Tongue (tissue), 2 donors: ENCODE results near the gene KCNIP4. TPM values are rescaled to one million over a fixed set of nuclear protein-coding genes. Genes with fewer than 3 reads are reported as not detected.
"Not testable (repeated sequence)": the region's sequence is repeated elsewhere in the genome, so short reads cannot be mapped to it uniquely, and the experiment has no call there.

ENCODE experiments used
- DNase-seq: peaks from one replicate; pipeline ENCODE4 v3.0.0-alpha.2; 2015
- total RNA-seq: library from RNA; depleted of rRNA; stranded (reverse); fragments of >200 nt; gene quantifications from one replicate; pipeline ENCODE4 v1.2.3, GENCODE V29; 2014

KCNIP4 gene
- total RNA-seq, 1 donor from 2014 or later, result 0.31 TPM

DNA sequence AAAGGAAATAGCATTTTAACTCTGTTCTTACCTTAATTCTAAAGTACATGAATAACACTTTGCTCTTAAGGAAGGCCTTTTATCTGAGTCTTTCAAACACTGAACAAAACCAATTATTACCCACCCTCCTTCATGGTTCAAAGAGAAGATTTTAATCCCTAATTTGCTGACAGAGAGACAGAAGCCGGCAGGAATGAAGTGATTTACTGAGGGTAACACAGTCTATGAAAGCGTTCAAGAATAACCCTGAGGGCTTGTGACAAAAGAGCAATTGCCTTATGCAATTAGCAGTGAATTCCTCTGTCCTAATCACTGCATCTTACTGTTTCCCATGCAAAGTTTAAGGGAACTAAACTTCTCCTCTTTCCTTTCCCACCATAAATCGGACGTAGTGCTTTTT lies 1104.3 kb downstream of the KCNIP4 start:
- DNase-seq, result no peak

DNA sequence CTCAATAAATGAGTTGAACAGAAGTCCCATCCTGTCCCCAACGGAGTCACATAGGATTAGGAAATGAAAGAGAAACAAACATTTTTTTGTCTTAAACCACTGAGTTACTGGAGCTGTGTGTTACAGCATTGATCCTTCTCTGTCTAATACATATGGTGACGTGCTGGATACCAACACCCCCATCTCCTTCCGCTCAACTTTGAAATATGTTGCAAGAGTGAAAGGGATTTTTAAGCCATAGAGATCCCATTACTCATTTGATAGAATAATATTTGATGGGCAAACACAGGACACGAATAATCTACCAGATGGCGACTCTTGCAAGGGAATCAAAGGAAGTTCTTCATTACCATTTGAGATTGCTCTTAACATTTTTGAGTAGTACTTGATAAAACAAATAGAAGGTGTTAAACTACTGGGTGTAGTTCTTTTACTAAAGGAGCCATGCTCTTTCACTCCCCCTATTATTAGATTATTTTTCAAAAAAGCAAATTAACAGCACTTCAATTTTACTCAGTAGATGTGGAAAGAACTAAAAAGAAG lies 1107.9 kb downstream of the KCNIP4 start:
- no peak for DNase-seq

DNA sequence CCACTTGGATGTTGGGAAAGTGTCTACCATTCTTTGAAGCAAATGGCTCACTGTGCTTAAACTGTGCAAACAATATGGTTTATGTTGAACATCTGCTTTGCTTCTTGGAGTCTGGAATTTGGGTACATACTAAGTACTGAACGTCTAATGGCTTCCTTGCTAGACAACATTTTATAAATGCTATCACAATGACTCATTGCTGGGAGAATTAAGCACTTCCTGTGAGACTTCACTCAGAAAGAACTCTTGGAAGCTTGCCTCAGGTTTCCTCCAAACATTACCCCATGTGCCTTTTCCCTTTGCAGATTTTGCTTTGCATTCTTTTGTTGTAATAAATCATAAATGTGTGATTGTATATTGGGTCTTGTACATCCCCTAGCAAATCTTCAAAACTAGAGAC lies 1108.6 kb downstream of the KCNIP4 start:
- DNase-seq, result no peak

DNA sequence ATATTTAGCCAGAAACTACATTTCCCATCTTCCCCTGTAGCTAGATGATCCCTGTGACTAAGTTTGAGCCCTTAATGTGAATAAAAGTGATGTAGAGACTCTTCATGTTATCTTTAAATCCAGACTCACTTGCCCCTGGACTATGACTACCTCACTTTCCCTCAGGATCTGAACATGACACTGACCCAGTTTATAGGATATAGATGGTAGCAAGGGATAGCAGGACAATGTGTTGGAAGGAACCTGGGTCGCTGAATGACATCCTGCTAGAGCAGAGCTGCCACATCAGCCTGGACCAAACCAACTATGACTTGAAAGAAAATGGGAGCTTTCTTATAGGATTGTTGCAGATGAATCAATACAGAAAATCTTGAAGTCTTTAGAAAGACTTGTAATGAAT lies 1110.1 kb downstream of the KCNIP4 start:
- DNase-seq, result no peak

DNA sequence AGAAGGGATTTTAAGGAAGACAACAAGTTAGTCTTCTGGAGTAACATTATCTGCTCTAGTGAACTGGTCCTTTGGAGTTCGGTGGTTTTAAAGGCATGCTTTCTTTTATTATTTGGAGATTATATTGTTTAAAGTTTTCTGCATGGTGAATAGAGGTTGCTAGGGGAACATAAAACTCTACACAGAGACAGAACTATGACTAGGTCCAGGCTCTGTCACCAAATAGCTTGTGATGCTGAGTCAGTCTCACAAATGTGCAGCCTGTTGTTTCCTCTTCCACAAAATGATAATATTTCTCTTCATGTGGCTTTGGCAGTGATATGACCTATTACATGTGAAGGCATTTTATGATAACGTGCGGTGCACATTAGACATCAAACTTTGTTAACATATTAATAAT lies 1115.7 kb downstream of the KCNIP4 start:
- no peak for DNase-seq

DNA sequence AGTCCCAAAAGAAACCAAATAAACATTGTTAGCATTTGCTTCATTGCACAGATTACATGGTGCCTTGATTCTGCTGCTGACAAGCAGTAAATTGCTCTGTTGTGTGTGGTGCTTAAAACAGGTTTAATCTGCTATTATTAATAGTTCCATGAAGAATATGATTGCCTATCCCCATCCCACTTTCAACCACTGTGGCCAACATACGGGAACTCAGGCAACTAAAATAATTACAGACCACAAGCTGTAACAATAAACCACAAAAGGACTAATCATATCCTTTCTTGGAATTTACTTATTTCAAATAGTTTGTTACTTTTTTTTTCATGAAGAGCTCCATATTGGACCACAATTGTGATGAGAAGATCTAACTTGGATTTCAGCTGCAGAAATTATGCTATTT lies 1116.8 kb downstream of the KCNIP4 start:
- DNase-seq, result no peak

DNA sequence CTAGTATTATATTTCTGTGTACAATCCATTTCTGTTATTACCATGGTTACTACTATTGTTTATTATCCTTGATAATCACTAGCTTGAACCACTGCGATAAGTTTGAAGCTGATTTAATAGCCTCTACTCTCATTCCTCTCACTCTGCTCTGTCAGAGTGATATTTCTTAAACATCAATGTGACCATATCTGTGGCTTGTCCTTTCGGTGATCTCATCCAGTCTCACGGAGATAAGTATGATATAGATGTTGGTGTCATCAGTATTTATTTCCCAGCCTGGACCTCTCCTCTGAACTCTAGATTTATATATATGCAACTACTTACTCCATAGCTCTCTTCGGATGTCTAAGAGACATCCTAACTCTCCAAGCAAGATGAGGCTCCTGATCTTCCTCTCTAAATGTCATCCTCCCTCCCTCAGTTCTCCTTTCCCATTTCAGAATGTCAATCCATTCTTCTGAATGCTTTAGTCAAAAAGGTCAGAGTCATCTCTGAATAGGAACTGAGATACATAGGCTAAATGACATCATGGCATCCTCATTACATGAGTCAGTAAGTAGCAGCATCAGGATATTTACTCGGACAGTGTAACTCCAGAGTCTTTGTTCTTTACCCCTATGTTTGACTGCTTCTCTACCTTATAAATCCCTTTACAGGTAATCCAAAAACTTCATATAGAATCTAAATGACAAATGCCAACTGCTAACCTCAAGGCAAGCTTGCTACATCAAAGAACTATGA lies 1118.8 kb downstream of the KCNIP4 start:
- no peak for DNase-seq

DNA sequence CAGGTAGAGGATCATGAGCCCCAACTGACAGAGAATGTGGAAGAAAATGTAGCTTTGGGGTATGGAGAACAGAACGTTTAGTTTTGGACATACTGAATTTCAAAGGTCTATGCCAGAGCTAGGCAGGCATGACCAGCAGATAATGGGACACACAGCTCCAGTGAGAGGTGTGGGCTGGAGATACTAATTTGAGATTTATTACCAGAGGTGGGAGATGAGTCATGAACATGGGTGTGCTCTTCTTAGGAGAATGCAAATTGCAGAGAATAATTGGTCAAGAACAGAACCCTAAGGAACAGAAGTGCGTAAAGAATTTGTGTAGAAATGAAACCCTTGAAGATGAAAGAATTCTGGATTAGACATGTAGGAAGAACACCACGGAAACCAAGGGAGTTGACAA lies 1123.1 kb downstream of the KCNIP4 start:
- DNase-seq, result no peak

DNA sequence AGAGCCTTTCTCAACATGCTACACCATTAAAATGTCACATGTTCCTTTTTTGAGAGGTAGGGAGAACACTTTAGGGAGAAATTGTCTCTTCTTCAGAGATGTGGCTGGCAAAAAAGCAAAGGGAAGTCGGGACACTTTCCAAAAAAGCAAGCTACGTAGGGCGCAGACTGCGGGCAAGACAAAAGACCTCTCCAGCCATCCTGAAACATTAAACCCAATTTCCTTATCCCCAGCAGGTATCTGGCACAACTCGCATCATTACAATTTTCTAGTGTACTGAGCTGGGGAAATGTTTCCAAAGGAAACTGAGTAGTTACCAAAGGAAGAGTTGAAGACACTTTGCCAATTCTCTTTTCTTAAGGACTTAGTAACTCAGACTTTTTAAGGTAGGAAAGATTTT lies 1132.3 kb downstream of the KCNIP4 start:
- DNase-seq, result no peak

DNA sequence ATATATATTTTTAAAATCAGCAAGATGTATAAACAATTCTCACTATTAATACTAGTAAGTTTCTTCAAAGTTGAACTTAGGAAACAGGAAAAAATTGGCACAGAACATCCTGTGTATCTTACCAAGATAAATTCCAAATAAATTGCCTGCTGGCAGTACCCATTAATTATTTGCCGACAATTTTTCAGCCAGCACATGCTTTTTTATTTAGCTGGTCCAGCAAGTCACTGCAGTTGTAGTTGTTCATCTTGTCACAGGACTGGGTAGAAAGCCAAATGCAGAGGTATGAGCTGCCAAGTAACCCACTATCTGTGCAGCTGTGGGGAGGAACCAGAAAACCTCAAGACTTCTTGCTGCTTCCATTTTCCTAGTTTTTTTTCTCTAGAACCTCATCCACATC lies 1134.9 kb downstream of the KCNIP4 start:
- no peak for DNase-seq

DNA sequence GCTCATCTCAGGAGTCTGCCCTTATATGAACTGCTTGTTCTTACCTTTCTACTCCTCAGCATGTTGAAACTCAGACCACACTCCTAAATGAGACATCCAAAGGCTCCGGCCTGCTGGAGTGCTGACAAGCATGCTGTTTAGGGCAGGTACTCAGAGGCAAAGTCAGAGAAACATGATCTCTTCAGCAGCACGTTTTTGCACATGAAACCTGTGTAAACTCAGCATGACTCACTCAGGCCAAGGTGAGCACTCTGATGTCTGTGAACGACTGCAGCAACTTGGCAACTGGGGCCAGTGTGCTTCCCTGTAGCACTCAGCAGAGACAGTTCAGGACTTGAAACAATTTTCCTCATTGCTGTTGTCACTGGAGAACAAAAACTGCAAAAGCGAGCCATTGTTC lies 1138.8 kb downstream of the KCNIP4 start:
- DNase-seq, result peak; percentile 8

DNA sequence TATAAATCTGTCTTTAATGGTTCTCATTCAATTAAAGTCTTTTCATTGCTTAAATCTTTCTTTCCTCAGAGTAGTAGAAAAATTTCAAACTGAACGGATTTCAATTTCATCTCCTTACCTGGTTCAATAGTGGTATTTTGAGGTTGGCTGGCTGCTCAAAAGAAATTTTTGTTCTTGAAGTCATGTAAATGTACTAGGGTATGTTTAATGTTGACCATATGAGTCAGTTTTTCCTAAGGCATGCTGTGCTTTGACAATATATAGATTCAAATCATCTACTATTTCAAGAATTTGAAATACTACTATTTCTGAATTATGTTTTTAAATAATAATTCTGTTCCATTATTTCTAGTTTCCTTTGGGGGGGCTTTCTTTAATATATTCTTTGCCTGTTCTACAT lies 1142.9 kb downstream of the KCNIP4 start:
- no peak for DNase-seq

DNA sequence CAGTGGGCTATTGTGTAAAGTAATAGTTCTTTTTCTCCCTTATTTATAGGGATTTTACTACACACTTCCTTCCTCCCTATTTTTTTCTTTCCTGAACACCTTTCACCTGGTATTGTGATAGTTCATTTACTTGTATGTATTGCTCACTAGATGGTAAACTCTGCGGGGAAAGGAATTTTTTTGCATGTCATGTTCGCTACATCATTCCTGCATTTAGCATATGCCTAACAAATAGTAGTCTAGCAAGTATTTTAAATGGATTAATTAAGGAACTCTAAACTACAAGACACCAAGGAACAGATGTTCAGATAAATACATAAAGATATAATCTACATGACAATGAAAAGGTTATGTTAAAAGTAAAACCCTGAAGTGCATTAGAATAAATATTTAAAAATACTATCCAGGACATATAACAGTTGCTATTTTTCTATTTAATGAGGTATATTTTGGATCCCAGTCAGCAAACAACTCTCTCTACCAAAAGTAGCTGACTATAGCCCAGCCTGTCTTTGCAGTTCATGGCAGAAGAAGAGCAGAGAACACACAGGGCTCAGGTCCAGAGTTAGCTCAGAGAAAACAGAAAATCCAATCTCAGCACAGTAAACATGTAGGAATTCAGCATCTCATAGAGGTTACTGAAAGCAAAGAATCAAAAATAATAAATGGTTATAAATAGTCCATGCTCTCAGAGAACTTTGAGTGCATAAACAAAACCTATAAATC lies 1160.5 kb downstream of the KCNIP4 start:
- DNase-seq, result peak; percentile 1

DNA sequence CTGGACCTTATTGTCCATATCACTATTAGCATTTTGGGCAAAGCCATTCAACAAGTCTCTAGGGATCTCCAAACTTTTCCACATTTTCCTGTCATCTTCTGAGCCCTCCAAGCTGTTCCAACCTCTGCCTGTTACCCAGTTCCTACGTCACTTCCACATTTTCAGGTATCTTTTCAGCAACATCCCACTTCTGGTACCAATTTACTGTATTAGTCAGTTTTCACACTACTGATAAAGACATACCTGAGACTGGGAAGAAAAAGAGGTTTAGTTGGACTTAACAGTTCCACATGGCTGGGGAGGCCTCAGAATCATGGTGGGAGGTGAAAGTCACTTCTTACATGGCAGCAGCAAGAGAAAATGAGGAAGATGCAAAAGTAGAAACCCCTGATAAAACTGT lies 1165.4 kb downstream of the KCNIP4 start:
- DNase-seq, result not testable (repeated sequence)

DNA sequence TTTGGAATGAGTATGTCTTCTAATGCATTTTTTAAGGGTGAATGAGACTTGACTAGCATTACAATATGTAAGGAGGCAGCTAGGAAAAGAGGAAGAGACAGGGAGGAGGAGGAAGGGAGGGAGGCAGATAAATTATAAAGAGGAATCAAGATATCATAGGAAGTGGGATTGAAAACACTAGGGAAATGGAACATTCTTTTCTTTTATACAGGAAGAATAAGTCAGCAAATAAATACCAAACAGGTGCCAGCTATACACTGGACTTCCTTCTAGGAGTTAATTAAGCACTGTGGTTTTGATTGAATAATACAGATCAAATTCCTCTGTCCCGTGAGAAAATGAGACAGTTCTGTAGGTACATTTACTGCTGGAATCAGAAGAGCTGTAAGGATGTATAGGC lies 1169.7 kb downstream of the KCNIP4 start:
- no peak for DNase-seq

DNA sequence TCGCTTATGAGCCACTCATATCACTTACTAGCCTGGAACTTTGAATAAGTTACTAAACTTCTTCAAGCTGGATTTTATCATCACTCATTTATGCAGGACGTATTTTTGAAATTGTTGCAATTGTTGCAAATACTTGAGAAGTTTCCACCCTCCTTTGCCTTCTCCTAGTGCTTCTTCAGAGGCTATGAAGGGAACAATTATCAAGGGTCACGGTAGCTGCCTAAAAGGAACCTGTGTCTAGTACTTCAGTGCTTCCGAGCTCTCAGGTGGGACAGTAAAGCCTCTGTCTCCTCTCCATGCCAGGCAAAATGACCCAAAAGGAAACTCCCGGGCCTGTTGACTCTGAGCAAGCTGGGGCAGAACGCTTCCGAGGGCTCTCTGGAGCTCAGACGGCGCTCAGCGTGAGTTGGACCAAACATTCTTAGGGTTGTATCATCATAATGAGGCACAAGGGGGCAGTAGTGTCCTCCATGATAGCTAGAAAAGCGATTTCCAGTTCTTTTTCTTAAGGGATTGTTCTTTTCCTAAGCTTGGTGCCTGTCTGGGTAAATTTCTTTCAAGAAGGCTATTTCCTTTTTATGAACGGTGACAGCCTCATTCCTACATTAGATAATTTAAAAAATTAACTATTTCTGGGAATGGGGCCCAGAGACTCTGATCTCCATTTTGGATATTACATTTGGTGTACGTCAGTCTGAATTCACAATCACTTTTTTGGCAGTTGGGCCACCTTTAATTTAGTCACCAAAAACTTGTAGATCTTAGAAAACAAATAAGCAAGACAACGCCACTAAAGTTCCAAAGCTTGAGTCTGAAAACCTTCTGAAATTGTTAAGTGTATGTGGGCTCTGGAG lies 1175.2 kb downstream of the KCNIP4 start:
- peak; percentile 79 for DNase-seq

DNA sequence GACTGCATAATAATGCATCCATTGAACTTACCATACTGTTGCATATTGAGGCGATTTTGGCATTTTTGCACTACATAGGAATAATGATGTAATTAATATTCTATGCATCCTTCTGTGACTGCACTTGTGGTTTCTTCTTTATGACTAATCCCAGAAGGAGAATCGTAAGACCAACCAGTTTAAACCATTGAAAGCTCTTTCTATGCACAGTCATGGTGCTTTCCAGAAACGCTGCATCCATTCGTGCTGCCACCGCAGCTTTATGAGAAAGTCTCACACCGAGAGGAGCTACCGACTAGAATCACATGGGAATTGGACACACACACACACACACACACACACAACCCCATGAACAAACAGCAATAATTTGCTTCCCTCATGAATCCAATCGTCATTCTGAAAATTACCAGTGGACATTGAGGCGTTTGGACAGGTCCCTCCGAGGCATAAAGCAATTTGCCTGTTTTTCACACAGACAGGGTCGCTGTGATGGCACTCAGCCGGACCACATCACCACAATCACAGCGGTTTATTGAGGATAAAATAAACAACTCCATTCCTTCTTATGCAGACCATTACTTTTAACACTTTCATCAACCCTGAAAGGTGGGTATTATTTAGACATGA lies 1184.1 kb downstream of the KCNIP4 start:
- DNase-seq, result no peak

DNA sequence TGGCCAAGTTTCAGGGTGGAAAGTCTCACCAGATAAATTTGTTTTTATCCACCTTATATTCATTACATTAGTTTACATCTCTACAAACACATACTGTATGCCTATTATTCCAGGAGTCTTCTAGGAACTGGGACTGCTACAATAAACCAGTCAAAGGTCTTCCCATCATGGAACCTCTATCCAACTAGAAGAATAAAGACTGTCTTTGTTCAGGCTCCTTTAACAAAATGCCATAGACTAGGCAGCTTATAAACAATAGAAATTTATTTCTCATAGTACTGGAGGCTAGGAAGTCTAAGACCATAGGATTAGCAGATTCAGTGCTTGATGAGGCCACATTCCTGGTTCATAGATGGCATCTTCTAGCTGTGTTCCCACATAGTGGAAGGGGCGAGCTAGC lies 1186.7 kb downstream of the KCNIP4 start:
- no peak for DNase-seq

DNA sequence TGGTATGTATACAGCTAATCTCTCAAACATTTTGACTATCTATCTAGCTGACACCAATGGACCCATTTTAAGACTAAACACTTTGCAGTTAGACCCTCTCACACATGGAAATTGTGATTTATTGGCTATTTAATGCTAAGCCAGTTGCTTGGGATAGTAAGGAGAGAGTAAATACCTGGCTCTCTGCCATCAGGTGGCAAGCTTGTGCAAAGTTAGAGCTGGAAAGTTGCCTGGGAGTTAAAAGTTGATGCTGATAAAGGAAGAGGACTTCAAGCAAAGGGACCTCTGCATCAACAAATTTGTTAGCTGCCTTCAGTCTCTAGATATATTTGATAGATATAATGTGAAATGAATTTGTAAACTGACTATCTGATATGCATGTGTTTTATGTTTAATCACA lies 1187.2 kb downstream of the KCNIP4 start:
- DNase-seq, result no peak

DNA sequence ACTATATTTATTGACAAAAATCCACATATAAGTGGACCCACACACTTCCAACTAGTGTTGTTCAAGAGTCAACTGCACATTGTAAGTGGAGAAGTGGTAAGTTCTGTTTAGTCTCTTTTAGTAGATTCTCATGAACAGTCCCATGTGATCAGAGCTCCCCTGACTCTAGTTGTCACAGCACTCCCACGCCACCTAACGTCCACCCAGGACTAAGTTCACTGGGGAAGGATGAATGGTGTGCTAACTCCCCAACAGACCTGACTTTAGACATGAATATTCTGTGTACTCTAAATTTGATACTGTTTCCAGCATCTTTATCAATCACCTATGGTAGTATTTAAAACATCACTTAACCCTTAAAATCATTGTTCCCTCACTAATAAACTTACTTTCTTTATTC lies 1188.5 kb downstream of the KCNIP4 start:
- no peak for DNase-seq

DNA sequence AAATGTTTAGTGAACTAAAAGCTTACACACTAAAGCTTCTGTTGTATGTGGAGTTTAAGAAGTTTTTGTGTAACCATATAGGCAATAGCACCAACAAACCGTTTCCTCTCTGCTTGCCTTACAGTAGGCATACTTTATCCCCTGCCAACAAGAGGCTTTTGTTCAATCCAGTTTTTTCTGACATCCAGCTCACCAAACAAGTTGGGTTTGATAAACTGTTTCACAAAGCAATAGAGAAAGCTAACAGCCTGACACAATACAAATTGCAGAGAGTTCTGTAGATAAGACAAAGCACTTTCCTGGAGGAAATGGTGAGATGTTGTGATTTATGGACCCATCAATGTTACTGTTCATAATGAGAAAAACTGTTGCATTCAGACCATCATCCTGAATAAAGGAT lies 1194.5 kb downstream of the KCNIP4 start:
- DNase-seq, result no peak

DNA sequence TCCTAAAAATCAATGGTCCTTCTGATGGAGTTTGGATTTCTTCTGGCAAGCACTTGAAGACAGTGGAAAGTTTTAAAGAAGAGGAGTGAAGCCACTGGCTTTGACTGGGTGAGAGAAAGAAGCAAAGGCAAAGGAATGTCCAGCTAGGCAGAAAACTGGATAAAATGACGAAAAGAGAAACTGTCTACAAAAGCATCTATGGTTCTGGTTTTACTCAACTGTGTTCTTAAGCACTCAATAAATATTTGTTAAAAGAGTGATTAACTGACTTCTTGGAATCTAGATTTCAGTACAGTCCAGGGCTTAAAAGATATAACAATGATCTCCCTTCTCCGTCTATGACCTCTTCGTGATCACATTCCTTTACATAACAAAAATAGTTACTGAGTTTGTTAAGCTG lies 1195.9 kb downstream of the KCNIP4 start:
- no peak for DNase-seq
